ENCODE data around the gene CCDC178.

GRCh38 chr18:33375829-33376228 lies 64.7 kb downstream of the CCDC178 start:
- TF ChIP-seq EZH2 (IDR thresholded peaks at IDR 0.05; ENCODE audit: borderline replicate concordance) = no peak
- no peak for TF ChIP-seq CTCF (IDR thresholded peaks at IDR 0.05; ENCODE audit: poor library complexity)
